Cardiac muscle cell (in vitro differentiated cells and primary cell): ENCODE measurements around the gene DPYD. TPM values are rescaled to one million over a fixed set of nuclear protein-coding genes. Genes with fewer than 3 reads are reported as not detected.

Experiments
- DNase-seq, 2 donors: peaks; one replicate each; pipeline versions ENCODE4 v3.0.0 to v3.0.0-alpha.2; 2010 to 2017; ENCODE audit warnings: low read depth in 1 of 2, low spot score in 1 of 2
- H3K27ac ChIP-seq: fragments of 200-600 bp; sonication (generic); 2 replicates; pipeline ENCODE4 v1.5.1; 2016
- H3K27me3 ChIP-seq: fragments of 200-600 bp; sonication (generic); 2 replicates; pipeline ENCODE4 v1.6.0; 2016; ENCODE audit warnings: control low read depth
- H3K36me3 ChIP-seq: fragments of 200-600 bp; sonication (generic); 2 replicates; pipeline ENCODE4 v1.5.1; 2016; ENCODE audit warnings: control low read depth
- H3K4me1 ChIP-seq: fragments of 200-600 bp; sonication (generic); 2 replicates; pipeline ENCODE4 v1.8.1; 2017; ENCODE audit warnings: low read depth, mild to moderate bottlenecking, mixed run types
- H3K4me3 ChIP-seq: fragments of 200-600 bp; sonication (generic); 2 replicates; pipeline ENCODE4 v1.5.1; 2016; ENCODE audit warnings: mild to moderate bottlenecking
- H3K9me3 ChIP-seq: fragments of 200-600 bp; sonication (generic); 2 replicates; pipeline ENCODE4 v1.5.1; 2017; ENCODE audit warnings: low read depth, mild to moderate bottlenecking, control low read depth
- CTCF ChIP-seq: IDR thresholded peaks from 2 replicates; pipeline ENCODE4 v1.5.1; 2012; ENCODE audit warnings: low read depth, mild to moderate bottlenecking, low read length
- polyA plus RNA-seq: library from polyadenylated mRNA; unstranded; fragments of >200 nt; fragmentation: Nextera tagmentation; extraction: Ambion mirVana; gene quantifications from 2 replicates; pipeline ENCODE4 v1.2.1, GENCODE V29; 2016
- total RNA-seq: library from RNA; depleted of rRNA; stranded (reverse); fragments of >200 nt; gene quantifications from 2 replicates; pipeline ENCODE4 v1.2.3, GENCODE V29; 2016

The DPYD gene
- total and polyA plus RNA-seq, 2 experiments from 2014 or later: 0.66 to 2.0 TPM

GRCh38 chr1:97797403-97798183, 123.2 kb downstream of the DPYD start:
- no peak for TF ChIP-seq CTCF
- no peak overlapping the region for H3K27ac ChIP-seq
- no peaks in the 10 kb centered on the region for H3K4me1 ChIP-seq
- no peaks in the 10 kb centered on the region for H3K27me3 ChIP-seq
- H3K9me3 ChIP-seq: no peaks in the 10 kb centered on the region
- no peaks in the 10 kb centered on the region for H3K36me3 ChIP-seq
- DNase-seq: peak in 1 of 2 donors; percentile 54
- no peak overlapping the region for H3K4me3 ChIP-seq

- Histone ChIP-seq H3K27me3 (no peaks in the 10 kb centered on the region), H3K4me3 (no peak overlapping the region), H3K36me3 (no peaks in the 10 kb centered on the region), H3K27ac (no peak overlapping the region), H3K9me3 (no peaks in the 10 kb centered on the region), H3K4me1 (no peaks in the 10 kb centered on the region)
- peak in 1 of 2 donors; percentile 70 for DNase-seq
- no peak for TF ChIP-seq CTCF
These were observed 124.1 kb downstream of the DPYD start for GRCh38 chr1:97796711-97797110.

- Histone ChIP-seq H3K27ac (no peak overlapping the region), H3K4me3 (no peak overlapping the region), H3K36me3 (no peaks in the 10 kb centered on the region), H3K4me1 (no peaks in the 10 kb centered on the region), H3K9me3 (no peaks in the 10 kb centered on the region), H3K27me3 (no peaks in the 10 kb centered on the region)
- no peak for TF ChIP-seq CTCF
- DNase-seq: no peak
These were observed 128.2 kb downstream of the DPYD start for GRCh38 chr1:97792655-97793054.

- no peaks in the 10 kb centered on the region for H3K9me3 ChIP-seq
- DNase-seq: no peak
- no peak overlapping the region for H3K4me3 ChIP-seq
- no peaks in the 10 kb centered on the region for H3K27me3 ChIP-seq
- H3K36me3 ChIP-seq: no peaks in the 10 kb centered on the region
- no peaks in the 10 kb centered on the region for H3K4me1 ChIP-seq
- H3K27ac ChIP-seq: no peak overlapping the region
- no peak for TF ChIP-seq CTCF
These were observed 129.6 kb downstream of the DPYD start for GRCh38 chr1:97791251-97791650.

- H3K4me3 ChIP-seq: no peak overlapping the region
- no peaks in the 10 kb centered on the region for H3K27me3 ChIP-seq
- H3K27ac ChIP-seq: no peak overlapping the region
- no peaks in the 10 kb centered on the region for H3K4me1 ChIP-seq
- H3K36me3 ChIP-seq: no peaks in the 10 kb centered on the region
- no peaks in the 10 kb centered on the region for H3K9me3 ChIP-seq
- no peak for TF ChIP-seq CTCF
- no peak for DNase-seq
These were observed 133.6 kb downstream of the DPYD start for GRCh38 chr1:97787231-97787630.
